Stimulated activated CD4-positive, alpha-beta T cell treated with anti-CD3 and anti-CD28 coated beads, Interleukin-12 subunit alpha, Interleukin-12 subunit beta, amount 100 ng/mL, for 48 hours (primary cell): ENCODE data around the gene SLIT3.

ENCODE experiments used
- DNase-seq, 3 donors: peaks; one replicate each; pipeline ENCODE4 v3.0.0-alpha.2; 2020; ENCODE audit warnings: low read depth in 2 of 3, low spot score in 1 of 3

SLIT3 gene

DNA sequence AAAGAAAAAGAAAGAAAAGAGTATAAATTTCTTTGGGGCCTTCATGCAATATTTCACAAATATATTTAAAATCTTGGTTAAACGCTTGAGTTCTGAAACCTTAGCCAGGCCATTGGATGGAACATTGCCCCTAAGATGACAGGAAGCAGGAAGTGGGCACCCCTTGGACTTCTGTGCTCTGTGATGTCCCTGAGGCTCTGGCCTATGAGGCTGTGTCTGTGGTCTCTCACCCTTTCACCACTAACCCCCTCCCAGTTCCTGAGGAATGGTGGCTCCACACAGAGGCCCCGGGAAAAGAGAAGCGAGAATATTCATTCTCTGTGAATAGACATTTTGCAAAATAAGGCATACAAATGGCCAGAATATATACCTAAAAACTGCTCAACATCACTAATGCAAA, 401.3 kb downstream of the SLIT3 start:
- DNase-seq, result no peak

DNA sequence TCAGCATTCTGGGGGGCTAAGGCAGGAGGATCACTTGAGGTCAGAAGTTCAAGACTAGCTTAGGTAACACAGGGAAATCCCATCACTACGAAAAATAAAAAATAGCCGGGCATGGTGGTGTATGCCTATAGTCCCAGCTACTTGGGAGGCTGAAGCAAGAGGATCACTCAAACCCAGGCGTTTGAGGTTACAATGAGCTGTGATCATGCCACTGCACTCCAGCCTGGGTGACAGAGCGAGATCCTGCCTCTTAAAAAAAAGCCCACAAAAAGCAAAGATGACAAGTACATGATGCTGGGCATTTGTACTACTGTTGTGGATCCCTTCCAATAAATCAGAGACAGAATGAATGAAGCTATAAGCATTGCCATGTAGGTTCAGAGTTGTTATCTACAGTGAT, 401.7 kb downstream of the SLIT3 start:
- DNase-seq, result no peak

DNA sequence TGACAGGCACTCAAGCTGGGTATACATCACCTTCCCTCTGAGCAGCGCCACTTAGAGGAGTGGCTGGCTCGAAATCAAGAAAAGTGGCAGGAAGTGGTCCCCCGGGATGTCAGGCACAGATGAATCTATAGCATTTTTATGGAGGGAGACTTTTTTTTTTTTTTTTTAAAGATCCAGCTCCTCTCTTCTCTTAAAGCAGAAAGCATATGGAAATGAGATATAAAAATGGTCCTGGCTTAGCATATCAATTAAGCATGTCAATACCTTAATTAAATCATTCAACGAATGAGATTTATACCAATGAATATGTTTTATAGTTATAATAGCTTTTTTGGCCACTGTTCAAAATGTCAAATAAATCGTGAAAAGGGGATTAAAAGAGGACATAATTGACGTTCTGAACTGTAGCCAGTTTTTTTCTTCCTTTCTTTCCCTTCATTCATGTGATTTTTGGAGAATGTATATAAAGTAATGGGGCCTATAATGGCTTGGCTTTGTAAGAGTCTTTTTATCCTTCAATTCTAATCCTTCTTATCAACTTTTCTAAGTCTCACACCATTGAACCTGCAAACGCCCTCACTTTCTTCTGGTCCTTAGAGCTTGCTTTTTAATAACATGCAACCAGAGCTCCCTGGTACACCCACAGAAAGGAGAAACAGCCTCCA, 402.6 kb downstream of the SLIT3 start:
- no peak for DNase-seq

DNA sequence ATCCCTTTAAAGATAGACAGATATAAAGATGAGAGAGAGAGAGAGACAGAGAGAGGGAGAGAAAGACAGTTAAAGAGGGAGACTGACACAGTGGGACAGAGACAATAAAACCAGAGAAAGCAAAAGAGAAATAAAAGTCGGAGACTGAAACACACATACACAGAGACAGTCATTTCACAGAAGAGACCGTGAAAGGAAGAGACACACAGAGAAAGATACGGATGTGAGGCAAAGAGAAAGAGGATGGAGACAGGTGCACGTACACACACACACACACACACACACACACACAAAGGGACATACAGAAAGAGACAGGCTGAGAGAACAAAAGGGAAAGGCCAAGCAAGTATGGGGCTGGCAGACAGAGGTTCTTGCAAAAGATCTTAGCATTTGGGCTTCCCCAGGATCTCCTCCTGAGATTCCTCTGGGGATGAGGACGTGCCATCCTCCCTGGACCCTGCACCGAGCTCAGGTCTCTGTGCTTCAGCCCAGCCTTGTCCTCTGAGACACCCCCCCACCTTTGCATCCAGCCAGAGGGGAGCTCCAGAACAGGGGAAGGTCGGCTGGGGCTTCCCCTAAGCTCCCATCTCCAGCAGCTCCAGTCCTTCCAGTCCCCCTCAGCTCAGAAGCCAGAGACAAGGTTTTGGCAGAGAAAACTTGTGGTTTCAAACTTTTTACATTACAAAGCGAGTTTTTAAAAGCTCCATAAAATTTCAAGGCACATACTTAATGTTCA, 403.4 kb downstream of the SLIT3 start:
- DNase-seq, result no peak

- DNase-seq, result no peak
These were observed 405.5 kb downstream of the SLIT3 start for GRCh38 chr5:168895295-168896071.

DNA sequence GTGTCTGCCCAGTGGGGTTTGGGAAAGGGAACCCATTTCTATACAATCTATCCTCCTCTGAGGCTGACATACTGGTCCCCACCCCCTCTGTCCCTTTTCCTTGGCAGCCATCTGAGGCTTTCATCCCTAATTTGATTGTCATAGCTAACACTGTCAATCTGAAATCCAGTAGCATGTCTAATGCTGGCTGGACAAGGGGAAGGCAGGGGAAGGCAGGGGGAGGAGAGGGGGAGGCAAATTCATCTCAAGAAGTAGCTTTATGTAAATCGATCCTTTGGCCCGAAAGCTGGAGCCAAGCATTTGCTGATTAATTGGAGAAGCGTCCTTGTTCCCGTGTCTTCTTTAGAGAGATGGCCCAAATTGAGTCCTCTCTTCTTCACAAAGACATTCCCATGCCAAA, 407.7 kb downstream of the SLIT3 start:
- no peak for DNase-seq

- DNase-seq, result no peak
These were observed 408.2 kb downstream of the SLIT3 start for GRCh38 chr5:168892618-168893186.

GRCh38 chr5:168890816-168891812, 409.8 kb downstream of the SLIT3 start:
- no peak for DNase-seq

DNA sequence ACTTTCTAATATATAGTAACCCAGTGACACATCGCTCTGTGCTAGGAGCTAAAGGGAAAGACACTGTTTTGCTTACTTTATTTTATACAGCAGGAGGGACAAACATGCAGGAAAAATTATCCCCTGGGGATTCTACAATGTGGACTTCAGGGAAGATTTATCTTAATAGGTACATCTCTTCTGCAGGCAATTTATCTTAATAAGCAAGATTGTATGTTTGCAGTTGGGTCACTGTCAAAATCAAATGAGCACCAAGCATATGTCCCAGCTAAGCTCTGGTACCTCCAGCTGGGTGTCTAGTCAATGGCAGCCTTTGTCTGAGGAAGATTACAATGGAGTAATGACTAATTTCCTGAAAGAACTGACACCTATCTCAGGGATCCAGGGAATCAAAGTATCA, 411.9 kb downstream of the SLIT3 start:
- DNase-seq, result no peak

GRCh38 chr5:168887931-168888330, 413.0 kb downstream of the SLIT3 start:
- DNase-seq, result no peak

DNA sequence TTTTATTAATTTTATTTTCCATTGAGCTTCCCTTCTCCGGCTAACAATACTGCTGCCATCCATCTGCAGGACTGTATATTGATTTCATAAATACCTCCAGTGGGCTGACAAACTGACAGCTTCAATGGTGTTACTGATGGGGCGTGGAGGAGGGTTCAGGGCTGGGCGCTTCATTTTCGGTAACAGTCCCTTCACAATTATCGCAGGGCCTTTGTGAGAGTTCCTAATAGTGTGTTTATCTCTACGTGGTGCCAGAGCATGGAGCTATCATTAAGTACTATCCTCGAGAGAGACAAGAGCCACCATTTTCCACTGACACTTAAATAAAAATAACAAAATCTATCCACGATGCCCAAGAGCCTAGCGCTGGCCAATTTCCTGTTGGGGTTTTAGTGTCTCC, 414.8 kb downstream of the SLIT3 start:
- no peak for DNase-seq

GRCh38 chr5:168885324-168886120, 415.4 kb downstream of the SLIT3 start:
- DNase-seq, result no peak

DNA sequence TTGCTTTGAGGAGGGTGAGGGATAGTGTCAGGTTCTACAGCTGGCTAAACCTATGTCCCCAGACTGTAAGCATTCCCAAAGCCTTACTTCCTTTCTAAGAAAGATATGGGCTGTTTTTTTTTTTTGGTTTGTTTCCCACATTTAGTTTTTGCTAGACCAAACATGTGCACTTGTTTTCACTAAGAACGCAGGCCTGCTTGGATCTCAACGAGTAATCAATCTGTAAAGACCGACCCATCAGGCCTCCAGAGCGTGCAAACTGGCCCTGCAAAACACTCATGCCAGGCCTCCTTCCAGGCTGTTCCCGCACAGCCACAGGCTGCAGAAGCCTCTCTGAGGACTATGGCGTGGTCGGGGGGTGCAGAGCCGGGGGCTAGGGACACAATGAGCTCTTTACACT, 416.9 kb downstream of the SLIT3 start:
- DNase-seq, result no peak

- no peak for DNase-seq
These were observed 417.6 kb downstream of the SLIT3 start for GRCh38 chr5:168883281-168883741.

GRCh38 chr5:168882283-168882682, 418.7 kb downstream of the SLIT3 start:
- DNase-seq, result no peak

DNA sequence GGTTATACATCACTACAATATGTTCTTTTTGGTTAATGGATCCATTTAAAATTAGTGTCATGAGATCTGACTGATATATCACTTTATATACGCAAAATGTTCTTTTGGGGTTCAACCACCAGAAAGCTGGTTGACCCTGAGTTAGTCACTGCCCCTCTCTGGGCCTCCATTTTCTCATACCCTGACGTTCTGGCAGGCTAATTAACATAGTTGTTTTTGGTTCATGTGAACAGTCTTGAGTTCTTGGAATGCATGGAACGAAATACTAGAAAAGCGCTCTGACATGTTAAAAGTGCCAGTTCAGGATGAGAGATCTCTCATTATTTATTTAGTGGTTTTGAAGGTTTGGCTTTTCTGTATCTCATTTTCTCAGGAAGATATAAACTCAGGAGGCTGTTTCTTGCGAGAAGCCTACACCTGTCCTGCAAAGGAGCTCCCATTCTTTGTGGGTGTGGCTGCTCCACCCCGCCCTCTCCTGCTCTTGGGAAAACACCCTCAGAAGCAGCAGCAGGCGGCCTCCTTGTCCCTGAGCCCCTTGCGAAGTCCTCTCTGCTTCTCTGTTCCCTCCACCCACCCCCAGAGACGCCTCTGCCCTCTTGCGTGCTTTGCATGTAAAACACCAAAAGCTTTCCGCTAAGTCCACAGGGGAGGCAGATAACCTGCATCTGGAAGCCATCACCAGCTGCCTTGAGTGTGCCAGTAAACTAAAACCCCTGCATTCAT, 419.4 kb downstream of the SLIT3 start:
- DNase-seq, result no peak

- DNase-seq, result no peak
These were observed 421.0 kb downstream of the SLIT3 start for GRCh38 chr5:168879929-168880328.

DNA sequence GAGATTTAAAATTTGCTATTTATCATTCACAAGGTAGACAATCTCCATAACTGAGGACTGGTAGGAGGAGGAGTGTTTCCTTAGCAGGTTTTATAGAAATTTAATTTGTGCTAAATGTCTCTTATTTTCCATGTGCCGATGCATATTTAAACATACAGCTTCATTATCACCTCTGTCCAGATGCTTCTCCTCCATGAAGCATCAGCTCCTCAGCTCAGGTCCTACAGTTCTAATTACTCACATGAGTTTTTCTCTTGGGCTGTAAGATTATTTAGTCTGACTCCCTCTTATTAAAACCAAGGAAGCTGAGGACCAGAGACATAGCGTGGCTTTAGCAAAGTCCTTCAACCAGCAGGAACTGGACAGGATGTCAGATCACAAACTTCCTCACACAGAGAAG, 421.6 kb downstream of the SLIT3 start:
- no peak for DNase-seq

GRCh38 chr5:168878135-168878745, 422.7 kb downstream of the SLIT3 start:
- DNase-seq, result no peak
